ENCODE measurements around the gene CLIC3.

CLIC3 gene

GRCh38 chr9:137002646-137003041 lies 6.3 kb upstream of the CLIC3 start:
- no peak overlapping the region for H3K4me3 ChIP-seq (ENCODE audit: control insufficient read depth, low read depth, low read length)
- DNase-seq (ENCODE audit: low read depth): no peak
- no peak for TF ChIP-seq CTCF (IDR thresholded peaks at IDR 0.05; ENCODE audit: control insufficient read depth, insufficient read depth, low read depth, low read length, missing control alignments)

GRCh38 chr9:137001857-137002645 lies 5.7 kb upstream of the CLIC3 start:
- no peak for TF ChIP-seq CTCF (IDR thresholded peaks at IDR 0.05; ENCODE audit: control insufficient read depth, insufficient read depth, low read depth, low read length, missing control alignments)
- DNase-seq (ENCODE audit: low read depth): no peak
- H3K4me3 ChIP-seq (ENCODE audit: control insufficient read depth, low read depth, low read length): no peak overlapping the region

GRCh38 chr9:137000177-137000930 lies 4.0 kb upstream of the CLIC3 start:
- DNase-seq (ENCODE audit: low read depth): peak; percentile 46
- no peak overlapping the region for H3K4me3 ChIP-seq (ENCODE audit: control insufficient read depth, low read depth, low read length)
- no peak for TF ChIP-seq CTCF (IDR thresholded peaks at IDR 0.05; ENCODE audit: control insufficient read depth, insufficient read depth, low read depth, low read length, missing control alignments)

- TF ChIP-seq CTCF (IDR thresholded peaks at IDR 0.05; ENCODE audit: control insufficient read depth, insufficient read depth, low read depth, low read length, missing control alignments): no peak
- H3K4me3 ChIP-seq (ENCODE audit: control insufficient read depth, low read depth, low read length): no peak overlapping the region
- no peak for DNase-seq (ENCODE audit: low read depth)
These were observed 1.5 kb upstream of the CLIC3 start for GRCh38 chr9:136997830-136998234.

GRCh38 chr9:136997371-136997770 lies 1.0 kb upstream of the CLIC3 start:
- DNase-seq (ENCODE audit: low read depth): no peak
- TF ChIP-seq CTCF (IDR thresholded peaks at IDR 0.05; ENCODE audit: control insufficient read depth, insufficient read depth, low read depth, low read length, missing control alignments): no peak
- H3K4me3 ChIP-seq (ENCODE audit: control insufficient read depth, low read depth, low read length): no peak overlapping the region

- no peak for DNase-seq (ENCODE audit: low read depth)
- no peak overlapping the region for H3K4me3 ChIP-seq (ENCODE audit: control insufficient read depth, low read depth, low read length)
- no peak for TF ChIP-seq CTCF (IDR thresholded peaks at IDR 0.05; ENCODE audit: control insufficient read depth, insufficient read depth, low read depth, low read length, missing control alignments)
These were observed 526 bp downstream of the CLIC3 start for GRCh38 chr9:136995772-136996311.

Data from AG09309 (cell line).